GM21723 (cell line): ENCODE measurements around the gene TLR8.
A peak's percentile ranks its signal among the peaks of the same experiment; 100 is the strongest.

Experiments
- ATAC-seq: cut with Tn5 transposase; IDR thresholded peaks from one replicate; pipeline ENCODE4 v1.9.1; 2021; ENCODE audit warnings: mild to moderate bottlenecking, moderate library complexity; ENCODE audit not compliant: unreplicated experiment

The TLR8 gene

DNA sequence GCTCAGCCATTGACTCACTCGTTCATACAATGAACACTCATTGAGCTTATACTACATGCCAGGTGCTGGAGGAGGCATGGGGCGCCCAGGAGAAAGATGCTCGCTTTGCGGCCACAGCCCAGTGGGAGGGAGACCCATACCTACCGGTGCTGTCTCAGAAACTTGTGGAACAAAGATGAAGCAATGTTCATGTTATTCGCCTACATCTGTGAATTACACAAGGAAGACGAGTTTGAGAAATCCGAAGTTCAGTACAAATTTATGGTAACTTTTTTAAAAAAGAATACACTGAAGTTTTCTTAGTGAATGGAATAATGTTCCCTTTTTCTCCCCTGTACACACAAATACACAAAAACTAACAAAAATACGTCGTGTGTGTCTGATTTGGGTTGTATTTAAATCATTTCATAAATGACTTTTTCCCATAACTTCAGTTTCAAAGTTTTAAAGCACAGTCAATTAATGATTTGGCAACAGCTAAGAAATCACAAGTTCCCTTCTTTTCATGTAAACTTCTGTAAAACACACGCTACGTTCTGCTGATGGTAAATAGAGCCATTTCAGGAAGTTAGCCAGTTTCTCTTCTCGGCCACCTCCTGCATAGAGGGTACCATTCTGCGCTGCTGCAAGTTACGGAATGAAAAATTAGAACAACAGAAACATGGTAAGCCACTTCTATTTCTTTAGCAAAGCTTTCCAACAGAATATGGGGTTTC is at the start of gene TLR8:
TSS of gene TLR8 (plus strand) at position 575 of the 716 bp plus-strand sequence. CDS start at position 662, 87 bp downstream.
- no peak for ATAC-seq

DNA sequence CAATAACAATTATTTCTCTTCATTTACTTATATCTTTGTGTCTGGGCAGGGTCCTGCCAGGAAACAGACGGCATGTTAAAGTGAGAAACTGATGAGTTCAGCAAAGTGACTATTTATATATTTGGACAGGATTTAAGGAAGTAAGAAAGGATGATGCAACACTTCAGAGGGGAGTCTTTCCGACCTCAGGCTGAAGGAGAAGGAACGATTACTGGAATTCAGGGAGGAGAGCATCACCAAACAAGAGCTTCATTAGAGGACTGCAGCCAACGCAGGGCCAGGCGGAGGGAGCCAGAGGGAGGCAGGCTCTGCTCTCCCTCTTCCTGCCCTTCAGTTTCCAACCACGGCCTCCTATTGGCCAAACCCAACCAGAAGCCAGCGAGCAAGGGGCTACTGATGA is 41.1 kb upstream of the TLR8 start:
- ATAC-seq: no peak

DNA sequence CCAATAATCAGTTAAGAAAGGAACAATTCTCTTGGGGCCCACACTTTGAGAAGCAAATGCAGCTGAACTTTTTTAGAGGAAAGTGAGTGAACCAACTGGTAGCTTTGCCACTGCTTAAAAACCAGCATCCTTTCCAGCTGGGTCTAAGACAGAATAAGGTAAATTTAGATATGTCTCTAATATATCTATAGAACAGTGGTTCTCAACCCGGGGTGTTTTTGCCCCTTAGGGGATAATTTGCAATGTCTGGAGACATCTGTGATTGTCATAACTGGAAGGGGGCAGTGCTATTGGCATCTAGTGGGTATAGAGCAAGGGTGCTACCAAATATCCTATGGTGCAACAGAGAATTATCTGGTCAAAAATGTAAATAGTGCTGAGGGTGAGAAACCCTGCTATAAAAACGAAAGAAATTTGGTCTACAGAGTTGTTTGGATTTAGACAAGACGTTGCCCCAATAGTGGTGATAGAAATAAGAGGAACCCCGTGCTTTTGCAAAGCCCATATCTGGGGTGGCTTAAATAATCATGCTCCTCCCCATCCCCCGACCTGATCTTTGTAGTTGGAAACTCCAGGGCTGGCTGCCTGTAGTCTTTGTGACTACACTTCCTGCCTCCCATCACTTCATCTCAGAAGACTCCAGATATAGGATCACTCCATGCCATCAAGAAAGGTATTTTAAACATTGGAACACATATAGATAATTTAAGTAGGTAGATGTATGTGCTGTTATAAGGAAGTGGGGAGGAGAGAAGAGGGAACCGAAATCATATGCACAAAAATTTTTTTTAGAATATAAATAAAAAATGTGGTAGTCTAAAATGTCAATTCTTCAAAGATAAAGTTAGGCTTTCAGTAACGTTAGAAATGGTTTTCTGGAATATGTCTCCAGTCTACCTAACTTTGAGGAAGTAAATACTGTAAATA is 39.7 kb upstream of the TLR8 start, which contains the start of gene TLR7:
TSS of gene TLR7 (plus strand) at position 622 of the 927 bp plus-strand sequence. CDS start 507 bp downstream, outside the sequence.
- no peak for ATAC-seq

DNA sequence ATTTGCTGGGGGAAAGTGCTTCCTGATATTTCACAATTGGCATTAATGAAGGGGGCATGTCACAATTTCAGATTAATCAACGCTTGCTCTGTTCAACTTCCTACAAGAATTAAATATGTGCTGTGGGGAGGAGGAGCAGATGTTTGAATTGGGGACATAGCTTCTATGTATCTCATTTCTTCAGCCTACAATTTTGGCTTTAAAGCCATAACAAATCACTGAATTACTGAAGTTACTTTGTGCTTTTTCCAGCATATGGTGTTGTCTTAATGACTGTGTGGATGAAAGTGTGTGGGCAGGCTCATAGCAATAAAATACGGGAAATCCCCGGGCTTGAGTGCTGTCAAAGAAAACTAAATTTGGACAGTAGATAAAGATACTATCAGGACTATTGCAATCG is 38.7 kb upstream of the TLR8 start:
- no peak for ATAC-seq

DNA sequence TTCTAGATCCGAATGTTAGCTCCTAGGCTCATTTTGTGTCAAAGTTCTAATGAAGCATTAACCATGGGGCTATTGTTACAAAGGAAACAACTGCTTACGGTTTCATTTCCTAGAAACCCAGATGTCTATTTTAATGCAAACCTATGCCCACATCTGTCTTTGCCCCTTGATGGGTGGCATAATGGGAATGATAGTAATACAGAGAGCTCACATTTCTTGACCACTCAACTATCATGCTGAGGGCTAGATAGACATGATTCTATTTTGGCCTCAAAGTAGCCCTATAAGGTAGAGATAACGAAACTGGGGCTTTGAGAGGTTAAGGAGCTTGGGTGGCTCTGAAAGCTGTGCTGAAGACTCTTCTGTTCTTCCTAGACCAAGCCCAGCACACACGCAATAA is 37.7 kb upstream of the TLR8 start:
- ATAC-seq: peak; percentile 45

DNA sequence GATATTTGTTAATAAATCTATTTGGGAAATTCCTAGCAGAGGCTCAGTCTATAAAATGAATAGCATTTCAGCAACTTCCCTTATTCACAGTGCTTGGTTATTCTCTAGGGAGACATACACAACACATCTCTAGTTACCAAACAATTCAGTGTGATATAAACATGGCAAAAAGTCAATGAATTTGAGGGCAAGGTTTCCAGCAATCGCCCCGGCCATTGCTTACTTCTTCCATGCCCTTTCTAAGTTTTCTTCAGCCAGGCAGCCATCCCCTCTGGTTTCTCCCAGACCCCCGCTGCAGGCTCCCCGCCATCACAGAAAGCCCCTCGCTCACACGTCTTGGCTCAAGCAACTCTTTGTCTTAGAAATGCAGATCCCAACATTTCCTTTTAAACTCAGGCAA is 35.2 kb upstream of the TLR8 start:
- no peak for ATAC-seq

DNA sequence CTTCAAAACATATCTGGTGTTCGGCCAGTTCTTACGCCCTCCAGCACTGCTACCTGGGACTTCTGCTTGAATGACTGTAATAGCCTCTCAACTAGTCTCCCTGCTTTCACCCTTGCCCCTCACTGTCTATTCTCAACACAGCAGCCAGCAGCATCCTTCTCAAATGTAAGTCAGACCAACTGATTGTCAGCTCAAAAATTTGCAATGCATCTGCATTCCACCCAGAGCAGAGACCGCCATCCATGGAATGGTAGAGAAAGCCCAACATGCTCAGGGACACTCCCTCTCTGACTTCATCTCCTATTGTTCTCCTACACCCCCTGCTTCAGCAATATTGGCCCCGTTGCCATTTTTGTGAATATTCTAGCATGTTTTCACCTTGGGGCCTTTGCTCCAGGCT is 33.7 kb upstream of the TLR8 start:
- ATAC-seq: no peak

DNA sequence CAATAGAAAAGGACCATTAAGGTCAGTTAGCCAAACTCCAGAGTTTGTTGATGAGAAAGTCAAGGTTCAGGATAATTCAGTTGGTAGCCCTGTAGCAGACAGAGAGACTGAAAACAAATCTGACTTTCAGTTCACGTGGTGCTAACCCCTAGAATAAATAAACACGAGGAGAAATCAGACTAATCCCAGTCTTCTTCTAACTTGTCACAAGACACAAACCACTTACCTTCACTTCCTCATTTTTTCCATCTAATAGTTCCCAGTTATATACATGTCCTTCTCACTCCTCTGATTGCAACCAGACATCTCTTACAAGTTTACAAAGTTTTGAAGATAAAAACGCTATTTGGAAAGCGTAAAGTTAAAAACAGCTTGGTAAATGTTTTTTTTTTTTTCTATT is 31.8 kb upstream of the TLR8 start:
- no peak for ATAC-seq

DNA sequence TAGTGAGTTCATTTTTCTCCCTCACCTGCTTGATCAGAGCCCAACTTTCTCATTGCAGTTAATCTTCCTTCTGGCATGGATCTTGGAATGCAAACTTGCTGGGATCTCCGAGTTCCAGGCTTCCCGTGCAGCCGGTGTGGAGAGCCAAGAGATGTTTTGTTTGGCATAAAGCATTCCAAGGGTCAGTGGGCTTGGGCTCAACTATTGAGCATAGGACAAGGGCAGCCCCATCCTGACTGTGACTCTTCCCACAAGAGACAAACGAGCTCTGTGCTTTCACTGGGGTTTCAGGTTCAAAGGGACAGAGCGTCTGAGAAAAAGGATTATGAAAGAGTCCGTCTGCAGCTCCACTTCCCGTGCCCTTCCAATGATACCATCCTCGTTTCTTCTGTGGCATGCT is 29.0 kb upstream of the TLR8 start:
- no peak for ATAC-seq

DNA sequence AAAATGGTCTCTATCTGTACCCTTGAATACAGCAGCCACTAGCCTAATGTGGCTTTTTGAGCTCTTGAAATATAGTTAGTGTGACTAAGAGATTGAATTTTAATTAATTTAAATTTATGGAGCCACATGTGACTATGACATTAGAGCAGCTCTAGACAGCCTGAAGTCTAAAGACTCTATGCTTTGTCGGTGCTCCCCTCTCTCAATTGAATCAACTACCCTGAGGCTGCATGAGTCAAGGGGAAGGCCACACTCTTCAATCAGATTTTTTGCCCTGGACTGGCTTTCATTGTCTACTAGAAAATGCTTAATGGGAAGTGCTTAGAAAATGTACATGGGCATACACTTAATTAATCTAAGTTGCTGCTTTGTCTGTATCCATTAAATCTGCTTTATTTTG is 27.9 kb upstream of the TLR8 start:
- ATAC-seq: no peak

DNA sequence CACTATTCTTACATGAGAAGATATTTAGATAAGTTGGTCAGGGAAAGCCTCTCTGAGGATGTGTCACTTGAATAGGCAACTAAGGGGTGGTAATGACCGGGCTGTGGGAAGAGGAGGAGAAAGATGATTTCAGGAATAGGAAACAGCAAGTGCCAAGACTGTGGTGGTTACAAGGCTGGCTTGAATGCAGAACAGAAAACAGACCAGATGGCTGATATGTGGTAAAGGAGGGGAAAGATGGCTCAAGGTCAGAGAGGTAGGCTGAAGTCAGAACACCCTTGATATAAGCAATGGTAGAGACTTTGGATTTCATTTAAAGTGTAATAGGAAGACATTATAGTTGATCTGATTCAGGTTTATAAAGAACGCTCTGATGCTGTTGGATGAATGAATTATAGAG is 24.5 kb upstream of the TLR8 start:
- no peak for ATAC-seq

DNA sequence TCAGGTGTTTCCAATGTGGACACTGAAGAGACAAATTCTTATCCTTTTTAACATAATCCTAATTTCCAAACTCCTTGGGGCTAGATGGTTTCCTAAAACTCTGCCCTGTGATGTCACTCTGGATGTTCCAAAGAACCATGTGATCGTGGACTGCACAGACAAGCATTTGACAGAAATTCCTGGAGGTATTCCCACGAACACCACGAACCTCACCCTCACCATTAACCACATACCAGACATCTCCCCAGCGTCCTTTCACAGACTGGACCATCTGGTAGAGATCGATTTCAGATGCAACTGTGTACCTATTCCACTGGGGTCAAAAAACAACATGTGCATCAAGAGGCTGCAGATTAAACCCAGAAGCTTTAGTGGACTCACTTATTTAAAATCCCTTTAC is 20.9 kb upstream of the TLR8 start:
- no peak for ATAC-seq

DNA sequence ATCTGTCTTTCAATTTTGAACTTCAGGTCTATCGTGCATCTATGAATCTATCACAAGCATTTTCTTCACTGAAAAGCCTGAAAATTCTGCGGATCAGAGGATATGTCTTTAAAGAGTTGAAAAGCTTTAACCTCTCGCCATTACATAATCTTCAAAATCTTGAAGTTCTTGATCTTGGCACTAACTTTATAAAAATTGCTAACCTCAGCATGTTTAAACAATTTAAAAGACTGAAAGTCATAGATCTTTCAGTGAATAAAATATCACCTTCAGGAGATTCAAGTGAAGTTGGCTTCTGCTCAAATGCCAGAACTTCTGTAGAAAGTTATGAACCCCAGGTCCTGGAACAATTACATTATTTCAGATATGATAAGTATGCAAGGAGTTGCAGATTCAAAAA is 19.9 kb upstream of the TLR8 start:
- no peak for ATAC-seq

DNA sequence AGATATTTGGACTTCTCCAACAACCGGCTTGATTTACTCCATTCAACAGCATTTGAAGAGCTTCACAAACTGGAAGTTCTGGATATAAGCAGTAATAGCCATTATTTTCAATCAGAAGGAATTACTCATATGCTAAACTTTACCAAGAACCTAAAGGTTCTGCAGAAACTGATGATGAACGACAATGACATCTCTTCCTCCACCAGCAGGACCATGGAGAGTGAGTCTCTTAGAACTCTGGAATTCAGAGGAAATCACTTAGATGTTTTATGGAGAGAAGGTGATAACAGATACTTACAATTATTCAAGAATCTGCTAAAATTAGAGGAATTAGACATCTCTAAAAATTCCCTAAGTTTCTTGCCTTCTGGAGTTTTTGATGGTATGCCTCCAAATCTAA is 19.3 kb upstream of the TLR8 start:
- no peak for ATAC-seq

DNA sequence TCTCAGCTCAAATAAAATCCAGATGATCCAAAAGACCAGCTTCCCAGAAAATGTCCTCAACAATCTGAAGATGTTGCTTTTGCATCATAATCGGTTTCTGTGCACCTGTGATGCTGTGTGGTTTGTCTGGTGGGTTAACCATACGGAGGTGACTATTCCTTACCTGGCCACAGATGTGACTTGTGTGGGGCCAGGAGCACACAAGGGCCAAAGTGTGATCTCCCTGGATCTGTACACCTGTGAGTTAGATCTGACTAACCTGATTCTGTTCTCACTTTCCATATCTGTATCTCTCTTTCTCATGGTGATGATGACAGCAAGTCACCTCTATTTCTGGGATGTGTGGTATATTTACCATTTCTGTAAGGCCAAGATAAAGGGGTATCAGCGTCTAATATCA is 18.7 kb upstream of the TLR8 start:
- ATAC-seq: no peak

DNA sequence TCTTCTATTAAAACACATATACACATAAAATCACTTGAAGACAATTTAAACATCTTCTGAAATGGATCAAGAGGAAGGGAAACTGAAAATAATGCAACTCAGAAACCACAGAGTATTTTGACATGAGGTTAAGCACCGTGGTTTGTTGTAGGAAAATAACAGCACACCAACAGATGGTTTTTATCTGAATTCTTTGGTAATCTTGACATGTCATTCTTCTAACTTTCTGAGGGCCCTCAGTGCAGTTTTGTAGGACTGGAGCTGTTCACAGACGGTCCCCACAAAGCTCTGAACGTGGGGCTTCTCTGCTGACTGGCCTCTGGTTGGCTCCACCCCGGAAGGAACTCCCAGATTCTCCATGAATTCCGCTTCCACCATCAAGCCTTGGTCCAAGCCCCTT is 16.0 kb upstream of the TLR8 start:
- peak; percentile 70 for ATAC-seq

DNA sequence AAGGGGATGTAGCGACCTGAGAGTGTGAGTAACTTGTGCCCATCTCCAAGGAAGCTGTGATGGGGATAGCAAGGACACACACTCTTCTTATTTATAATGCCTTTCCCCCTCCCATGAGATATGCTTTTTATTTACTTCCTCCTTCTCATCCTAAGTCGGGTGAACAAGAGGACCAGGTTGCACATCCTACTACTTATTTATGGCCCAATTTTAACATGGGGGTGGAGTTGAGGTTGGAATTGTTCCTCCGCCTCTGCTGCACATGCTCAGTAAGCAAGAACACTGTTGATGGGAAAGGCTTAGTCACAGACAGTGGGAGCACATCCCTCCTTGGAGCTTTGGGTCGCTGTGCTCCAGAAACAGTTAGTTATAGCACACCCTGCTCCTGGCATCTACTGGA is 15.2 kb upstream of the TLR8 start:
- no peak for ATAC-seq

DNA sequence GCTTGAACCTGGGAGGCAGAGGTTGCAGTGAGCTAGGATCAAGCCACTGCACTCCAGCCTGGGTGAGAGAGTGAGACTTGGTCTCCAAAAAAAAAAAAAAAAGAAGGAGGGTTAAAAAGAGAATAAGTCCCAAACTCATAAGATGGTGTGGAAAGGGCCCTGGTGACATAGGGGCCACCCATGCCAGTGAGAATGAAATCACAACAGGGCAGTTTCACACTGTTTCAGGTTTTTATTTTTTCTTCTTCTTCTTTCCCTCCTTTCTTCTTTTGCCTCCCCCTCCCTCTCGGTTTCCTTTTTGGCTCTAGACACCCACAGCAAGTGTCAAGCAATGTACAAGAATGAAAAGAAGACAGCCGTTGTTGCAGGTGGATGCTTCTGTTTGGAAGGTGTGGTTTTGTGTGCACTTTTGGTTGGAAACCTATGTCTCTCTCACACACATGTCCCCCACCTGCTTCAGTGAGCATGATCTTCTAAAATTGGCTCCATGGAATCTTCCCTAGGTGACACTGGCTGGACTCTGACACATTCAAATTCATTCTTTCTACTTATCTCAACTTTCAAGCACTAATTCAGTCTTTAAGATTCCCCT is 14.4 kb upstream of the TLR8 start:
- ATAC-seq: peak; percentile 59

DNA sequence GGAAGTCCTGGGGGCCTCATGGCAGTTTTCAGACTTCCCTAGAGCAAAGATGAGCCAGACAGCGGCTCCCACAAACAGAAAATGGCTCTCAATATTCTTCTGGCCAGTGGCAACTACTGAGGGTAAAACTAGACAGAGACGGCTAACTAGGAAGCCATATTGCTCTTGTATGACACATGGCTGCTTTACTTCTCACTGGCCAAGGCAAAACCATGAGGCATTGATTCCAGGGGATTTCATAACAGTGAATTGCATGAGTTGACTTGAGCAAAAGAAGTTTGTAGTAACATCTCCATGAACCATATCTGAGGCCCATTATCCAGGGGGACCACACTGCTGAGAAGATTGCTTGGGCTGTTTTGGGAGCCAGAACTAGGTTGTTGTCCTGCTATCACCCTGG is 13.7 kb upstream of the TLR8 start:
- no peak for ATAC-seq

DNA sequence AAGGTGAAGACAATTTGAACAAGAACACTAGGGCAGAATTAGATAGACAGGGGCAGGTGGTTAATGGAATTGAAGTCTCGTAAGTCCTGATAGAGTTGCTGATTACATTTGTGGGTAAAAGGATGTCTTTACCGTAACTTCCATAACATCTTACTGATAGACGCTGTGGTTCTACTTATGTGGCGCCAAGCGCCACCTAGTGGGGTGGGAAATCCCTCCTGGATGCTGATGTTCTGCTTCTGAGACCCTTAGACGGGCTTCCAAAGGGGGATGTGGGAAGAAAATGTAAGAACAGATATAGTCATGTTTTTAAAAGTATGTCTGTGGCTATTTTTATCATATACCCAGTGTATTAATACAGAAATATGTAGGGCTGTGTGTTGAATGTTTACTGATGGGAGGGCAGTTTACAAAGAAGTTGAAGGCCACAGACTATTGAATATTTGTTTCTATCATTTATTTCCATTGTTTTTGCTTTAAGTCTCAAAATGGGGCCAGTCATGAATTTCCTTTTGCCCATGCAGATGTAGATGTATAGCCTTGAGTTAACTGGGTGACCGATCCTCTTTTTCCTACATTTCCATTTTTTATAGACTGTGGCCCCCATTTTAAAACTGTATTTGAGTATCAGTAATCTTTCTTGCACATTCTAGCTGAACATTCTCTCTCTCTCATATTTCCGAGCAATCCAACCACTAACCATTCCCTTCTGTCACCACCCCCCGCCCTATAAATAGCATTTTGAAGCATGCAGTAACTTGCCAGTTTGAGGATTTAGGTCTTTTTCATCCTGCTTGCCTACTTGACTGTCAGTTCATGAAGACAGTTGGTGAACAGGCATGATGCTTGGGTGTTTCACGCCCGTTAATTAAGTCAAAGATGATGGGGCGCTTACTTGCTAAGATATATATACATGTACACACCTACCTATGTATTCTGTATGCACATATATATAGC is 12.1 kb upstream of the TLR8 start:
- ATAC-seq: no peak

DNA sequence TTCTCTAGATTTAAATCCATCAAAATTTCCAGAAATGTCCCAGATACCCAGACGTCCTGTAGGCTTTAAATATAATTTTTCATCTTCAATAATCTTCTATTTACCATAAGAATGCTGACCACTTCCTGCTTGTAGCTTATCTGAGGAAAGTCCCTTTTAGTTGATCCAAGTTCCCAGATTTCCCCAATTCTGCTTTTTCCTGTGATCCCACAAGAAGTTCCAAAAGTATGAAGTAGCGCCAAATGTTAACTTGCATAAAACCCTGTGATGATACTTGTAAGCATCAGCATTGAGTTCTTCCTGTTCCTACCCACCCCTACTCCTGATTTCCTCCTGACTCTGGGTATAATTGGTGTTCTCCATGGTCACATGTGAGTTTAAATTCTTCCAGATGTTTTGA is 10.6 kb upstream of the TLR8 start:
- ATAC-seq: no peak
